Activated CD8-positive, alpha-beta memory T cell treated with anti-CD3 and anti-CD28 coated beads, Interleukin-2, amount 50 U/mL, for 1 hour (primary cell): ENCODE results near the gene GLO1.
A peak's percentile ranks its signal among the peaks of the same experiment; 100 is the strongest.

ENCODE experiments used
- DNase-seq: peaks from one replicate; pipeline ENCODE4 v3.0.0-alpha.2; 2020; ENCODE audit errors: extremely low read depth

The GLO1 gene

GRCh38 chr6:38702558-38703397, at the start of gene GLO1:
GLO1 (minus strand) TSS chr6:38703145; CDS start chr6:38703054, 91 bp downstream.
- DNase-seq = peak; percentile 90

GRCh38 chr6:38750968-38751615, 48.1 kb upstream of the GLO1 start:
- no peak for DNase-seq

GRCh38 chr6:38749473-38749872, 46.5 kb upstream of the GLO1 start:
- no peak for DNase-seq

- no peak for DNase-seq
Observed at GRCh38 chr6:38739532-38739931, 36.6 kb upstream of the GLO1 start.

- no peak for DNase-seq
Observed at GRCh38 chr6:38738261-38738660, 35.3 kb upstream of the GLO1 start.

GRCh38 chr6:38736951-38737350, 34.0 kb upstream of the GLO1 start:
- no peak for DNase-seq

GRCh38 chr6:38730140-38730862, 27.4 kb upstream of the GLO1 start:
- DNase-seq = no peak

- no peak for DNase-seq
Observed at GRCh38 chr6:38728203-38728602, 25.3 kb upstream of the GLO1 start.

GRCh38 chr6:38725414-38726183, 22.7 kb upstream of the GLO1 start:
- DNase-seq = no peak

- DNase-seq = no peak
Observed at GRCh38 chr6:38724343-38724742, 21.4 kb upstream of the GLO1 start.

GRCh38 chr6:38723783-38724182, 20.8 kb upstream of the GLO1 start:
- no peak for DNase-seq

GRCh38 chr6:38722727-38723334, 19.9 kb upstream of the GLO1 start:
- no peak for DNase-seq

GRCh38 chr6:38722038-38722437, 19.1 kb upstream of the GLO1 start:
- DNase-seq = no peak

GRCh38 chr6:38720295-38720694, 17.4 kb upstream of the GLO1 start:
- no peak for DNase-seq

- no peak for DNase-seq
Observed at GRCh38 chr6:38719358-38719757, 16.4 kb upstream of the GLO1 start.

- DNase-seq = no peak
Observed at GRCh38 chr6:38716825-38717224, 13.9 kb upstream of the GLO1 start.

GRCh38 chr6:38715016-38715689, 12.2 kb upstream of the GLO1 start, which contains the start of gene DNAH8:
DNAH8 (plus strand) TSS chr6:38715311; CDS start chr6:38722810, 7,499 bp downstream.
- no peak for DNase-seq

GRCh38 chr6:38714239-38715015, 11.5 kb upstream of the GLO1 start:
- no peak for DNase-seq

GRCh38 chr6:38713812-38714211, 10.9 kb upstream of the GLO1 start:
- no peak for DNase-seq

GRCh38 chr6:38708496-38708895, 5.6 kb upstream of the GLO1 start:
- DNase-seq = no peak
